GM21423 (cell line): ENCODE measurements around the gene CCDC149.

Experiments used
- ATAC-seq: cut with Tn5 transposase; IDR thresholded peaks from one replicate; pipeline ENCODE4 v1.9.1; 2021; ENCODE audit warnings: mild to moderate bottlenecking, moderate library complexity; ENCODE audit not compliant: unreplicated experiment

The CCDC149 gene

GRCh38 chr4:24805566-24805965 is 107.3 kb downstream of the CCDC149 start:
- ATAC-seq: no peak

- ATAC-seq: no peak
Measured at GRCh38 chr4:24805067-24805466, 107.8 kb downstream of the CCDC149 start.

- ATAC-seq: no peak
Measured at GRCh38 chr4:24802648-24803047, 110.2 kb downstream of the CCDC149 start.

- ATAC-seq: no peak
Measured at GRCh38 chr4:24801136-24801855, 111.5 kb downstream of the CCDC149 start.

GRCh38 chr4:24800325-24800895 is 112.4 kb downstream of the CCDC149 start:
- no peak for ATAC-seq

GRCh38 chr4:24799544-24800324 is 113.1 kb downstream of the CCDC149 start:
- no peak for ATAC-seq

GRCh38 chr4:24799196-24799543 is 113.7 kb downstream of the CCDC149 start:
- no peak for ATAC-seq

GRCh38 chr4:24798036-24798610 is 114.7 kb downstream of the CCDC149 start:
- ATAC-seq: no peak

GRCh38 chr4:24796620-24797019 is 116.2 kb downstream of the CCDC149 start:
- ATAC-seq: no peak

GRCh38 chr4:24795666-24796381 is 117.0 kb downstream of the CCDC149 start:
- no peak for ATAC-seq

GRCh38 chr4:24794916-24795665 is 117.8 kb downstream of the CCDC149 start, which contains the start of gene SOD3:
Gene SOD3 (plus strand): TSS chr4:24795573. CDS start chr4:24799522, 3,949 bp downstream.
- no peak for ATAC-seq

GRCh38 chr4:24794480-24794879 is 118.4 kb downstream of the CCDC149 start:
- no peak for ATAC-seq

GRCh38 chr4:24794051-24794450 is 118.8 kb downstream of the CCDC149 start:
- ATAC-seq: no peak

- ATAC-seq: no peak
Measured at GRCh38 chr4:24793219-24794005, 119.4 kb downstream of the CCDC149 start.

GRCh38 chr4:24792552-24792951 is 120.3 kb downstream of the CCDC149 start:
- no peak for ATAC-seq

- no peak for ATAC-seq
Measured at GRCh38 chr4:24791043-24791442, 121.8 kb downstream of the CCDC149 start.

- no peak for ATAC-seq
Measured at GRCh38 chr4:24783506-24783905, 129.3 kb downstream of the CCDC149 start.

GRCh38 chr4:24781999-24782745 is 130.7 kb downstream of the CCDC149 start:
- ATAC-seq: no peak
